Tibial artery (tissue), 4 donors: ENCODE measurements around the gene CFAP61.

Experiments used
- DNase-seq, 2 donors: peaks; one replicate each; pipeline ENCODE4 v3.0.0-alpha.2; 2019
- H3K27ac ChIP-seq, 2 donors: fragments of 200-600 bp; sonication (generic) in 1 of 2; 1 replicate in 1 of 2; 2 replicates in 1 of 2; pipeline ENCODE4 v1.5.1; 2018 to 2019; ENCODE audit warnings: mild to moderate bottlenecking in 1 of 2
- H3K27me3 ChIP-seq, 2 donors: fragments of 200-600 bp; sonication (generic) in 1 of 2; one replicate each; pipeline versions ENCODE4 v1.5.1 to v1.6.0; 2016 to 2019
- H3K36me3 ChIP-seq, 3 donors: fragments of 200-600 bp; sonication (generic) in 2 of 3; one replicate each; pipeline ENCODE4 v1.5.1; 2016 to 2019; ENCODE audit warnings: mild to moderate bottlenecking in 2 of 3
- H3K4me1 ChIP-seq, 4 donors: fragments of 200-600 bp; sonication (generic) in 2 of 4; 1 replicate in 3 of 4; 2 replicates in 1 of 4; pipeline ENCODE4 v1.5.1; 2016 to 2019
- H3K4me3 ChIP-seq, 2 donors: fragments of 200-600 bp; sonication (generic) in 1 of 2; 1 replicate in 1 of 2; 2 replicates in 1 of 2; pipeline ENCODE4 v1.5.1; 2018 to 2019; ENCODE audit warnings: mild to moderate bottlenecking in 2 of 2
- H3K9me3 ChIP-seq, 3 donors: fragments of 200-600 bp; sonication (generic) in 1 of 3; one replicate each; pipeline ENCODE4 v1.5.1; 2016 to 2019
- intact Hi-C: fragments of 100-400 bp; cut with DNase I; formaldehyde crosslinking; loops from one replicate; pipeline ENCODE4 v1.15.0; 2023; ENCODE audit warnings: low total_unique reads
- TF ChIP-seq, protein P1 (sequence below), 2 experiments: fragments of 200-600 bp in 1 of 2; fragments of 450-650 bp in 1 of 2; IDR thresholded peaks; one replicate each; pipeline ENCODE4 v1.5.1; 2017 to 2019; ENCODE audit warnings: antibody characterized with exemption in 2 of 2, mild to moderate bottlenecking in 1 of 2, moderate library complexity in 1 of 2

Gene CFAP61

DNA sequence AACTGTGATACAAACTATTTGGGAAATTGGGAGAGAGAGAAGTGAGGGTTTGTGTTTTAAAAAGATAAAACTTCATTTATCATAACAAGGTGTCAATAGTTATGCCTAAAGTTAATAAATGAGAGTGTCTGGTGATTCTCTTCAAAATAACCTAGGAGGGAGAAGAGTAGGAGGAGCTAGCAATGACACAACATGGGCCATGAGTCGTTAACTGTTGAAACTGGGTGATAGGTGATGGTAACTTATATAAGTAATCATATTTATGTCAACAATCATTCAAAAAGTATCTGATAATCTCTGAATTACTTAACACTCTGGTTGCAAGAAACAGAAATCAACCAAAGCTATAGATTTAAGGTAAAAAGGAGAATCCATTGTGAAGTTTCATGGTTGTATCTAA is 268.8 kb downstream of the CFAP61 start:
- TF ChIP-seq, protein P1, sequence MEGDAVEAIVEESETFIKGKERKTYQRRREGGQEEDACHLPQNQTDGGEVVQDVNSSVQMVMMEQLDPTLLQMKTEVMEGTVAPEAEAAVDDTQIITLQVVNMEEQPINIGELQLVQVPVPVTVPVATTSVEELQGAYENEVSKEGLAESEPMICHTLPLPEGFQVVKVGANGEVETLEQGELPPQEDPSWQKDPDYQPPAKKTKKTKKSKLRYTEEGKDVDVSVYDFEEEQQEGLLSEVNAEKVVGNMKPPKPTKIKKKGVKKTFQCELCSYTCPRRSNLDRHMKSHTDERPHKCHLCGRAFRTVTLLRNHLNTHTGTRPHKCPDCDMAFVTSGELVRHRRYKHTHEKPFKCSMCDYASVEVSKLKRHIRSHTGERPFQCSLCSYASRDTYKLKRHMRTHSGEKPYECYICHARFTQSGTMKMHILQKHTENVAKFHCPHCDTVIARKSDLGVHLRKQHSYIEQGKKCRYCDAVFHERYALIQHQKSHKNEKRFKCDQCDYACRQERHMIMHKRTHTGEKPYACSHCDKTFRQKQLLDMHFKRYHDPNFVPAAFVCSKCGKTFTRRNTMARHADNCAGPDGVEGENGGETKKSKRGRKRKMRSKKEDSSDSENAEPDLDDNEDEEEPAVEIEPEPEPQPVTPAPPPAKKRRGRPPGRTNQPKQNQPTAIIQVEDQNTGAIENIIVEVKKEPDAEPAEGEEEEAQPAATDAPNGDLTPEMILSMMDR (IDR thresholded peaks at IDR 0.05), result no peak
- intact Hi-C loops, result no loop called here
- Histone ChIP-seq H3K4me1 (no peaks in the 10 kb centered on the region), H3K9me3 (peaks cover 0 to 9% (median 0%) of the 10 kb centered on the region in 3 donors), H3K36me3 (no peaks in the 10 kb centered on the region), H3K4me3 (no peak overlapping the region), H3K27ac (no peak overlapping the region), H3K27me3 (no peaks in the 10 kb centered on the region)
- DNase-seq, result no peak

DNA sequence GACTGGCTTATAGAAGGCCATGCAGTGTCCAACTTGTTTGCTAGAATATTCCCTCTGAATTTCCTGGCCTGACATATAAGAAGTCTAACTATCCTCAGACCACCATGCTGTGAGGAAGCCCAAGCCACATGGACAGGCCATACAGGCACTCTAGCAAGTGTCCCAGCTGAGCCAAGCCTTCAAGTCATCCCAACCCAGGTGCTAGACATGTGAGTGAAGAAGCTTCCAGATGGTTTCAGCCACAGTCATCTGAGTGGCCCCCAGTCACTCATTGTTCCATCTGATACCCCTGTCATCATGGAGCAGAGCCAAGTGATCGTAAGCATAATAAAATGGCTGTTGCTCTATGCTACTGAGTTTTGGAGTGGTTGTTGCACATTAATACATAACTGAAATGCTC is 269.6 kb downstream of the CFAP61 start:
- no peak for DNase-seq
- no peaks in the 10 kb centered on the region for H3K27me3 ChIP-seq
- H3K36me3 ChIP-seq, result no peaks in the 10 kb centered on the region
- TF ChIP-seq, protein P1 (IDR thresholded peaks at IDR 0.05), result no peak
- H3K9me3 ChIP-seq, result peaks cover 0 to 9% (median 0%) of the 10 kb centered on the region in 3 donors
- H3K4me3 ChIP-seq, result no peak overlapping the region
- intact Hi-C loops, result no loop called here
- no peaks in the 10 kb centered on the region for H3K4me1 ChIP-seq
- H3K27ac ChIP-seq, result no peak overlapping the region

DNA sequence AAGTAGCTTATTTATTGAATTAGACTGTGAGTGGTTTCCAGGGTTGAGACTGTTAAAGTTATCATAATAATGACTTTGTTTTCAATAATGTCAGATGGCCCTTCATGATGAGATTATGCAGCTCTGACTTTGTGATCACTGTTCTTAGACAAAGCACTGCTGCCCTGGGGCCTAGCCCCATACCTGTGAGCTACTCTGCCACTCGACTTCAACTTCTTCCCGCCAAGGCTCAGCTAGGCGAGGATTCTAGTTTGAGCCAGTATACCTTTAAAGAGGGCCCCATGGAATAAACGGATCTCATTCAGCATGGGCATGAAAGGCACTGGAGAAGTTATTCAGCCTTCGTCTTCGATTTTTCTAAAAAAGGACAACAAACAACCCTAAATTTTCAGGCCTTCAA is 270.6 kb downstream of the CFAP61 start:
- H3K4me1 ChIP-seq, result no peaks in the 10 kb centered on the region
- no peaks in the 10 kb centered on the region for H3K27me3 ChIP-seq
- H3K27ac ChIP-seq, result no peak overlapping the region
- intact Hi-C loops, result no loop called here
- H3K4me3 ChIP-seq, result no peak overlapping the region
- no peaks in the 10 kb centered on the region for H3K36me3 ChIP-seq
- TF ChIP-seq, protein P1 (IDR thresholded peaks at IDR 0.05), result no peak
- peaks cover 0 to 9% (median 0%) of the 10 kb centered on the region in 3 donors for H3K9me3 ChIP-seq
- DNase-seq, result no peak

DNA sequence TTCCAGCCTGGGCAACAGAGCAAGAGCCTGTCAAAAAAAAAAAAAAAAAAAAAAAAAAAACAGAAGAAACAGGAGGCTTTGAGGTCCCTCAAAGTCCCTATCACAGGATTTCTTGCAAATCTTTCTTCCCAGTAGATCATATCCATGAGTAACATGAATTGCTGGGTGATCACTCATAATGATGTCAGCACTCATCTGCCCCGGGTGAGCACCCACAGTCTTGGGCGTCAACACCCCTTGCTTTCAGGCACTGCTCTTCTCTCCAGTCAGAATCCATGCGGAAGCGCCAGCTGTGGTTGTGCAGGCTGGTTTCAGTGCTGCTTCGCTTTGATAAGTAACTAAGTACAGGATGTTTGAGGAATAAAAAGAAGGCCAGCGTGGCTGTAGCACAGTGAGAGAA is 275.4 kb downstream of the CFAP61 start:
- Histone ChIP-seq H3K4me1 (no peaks in the 10 kb centered on the region), H3K27me3 (no peaks in the 10 kb centered on the region), H3K36me3 (no peaks in the 10 kb centered on the region), H3K27ac (no peak overlapping the region), H3K4me3 (no peak overlapping the region), H3K9me3 (no peaks in the 10 kb centered on the region)
- intact Hi-C loops, result no loop called here
- DNase-seq, result no peak
- TF ChIP-seq, protein P1 (IDR thresholded peaks at IDR 0.05), result no peak

DNA sequence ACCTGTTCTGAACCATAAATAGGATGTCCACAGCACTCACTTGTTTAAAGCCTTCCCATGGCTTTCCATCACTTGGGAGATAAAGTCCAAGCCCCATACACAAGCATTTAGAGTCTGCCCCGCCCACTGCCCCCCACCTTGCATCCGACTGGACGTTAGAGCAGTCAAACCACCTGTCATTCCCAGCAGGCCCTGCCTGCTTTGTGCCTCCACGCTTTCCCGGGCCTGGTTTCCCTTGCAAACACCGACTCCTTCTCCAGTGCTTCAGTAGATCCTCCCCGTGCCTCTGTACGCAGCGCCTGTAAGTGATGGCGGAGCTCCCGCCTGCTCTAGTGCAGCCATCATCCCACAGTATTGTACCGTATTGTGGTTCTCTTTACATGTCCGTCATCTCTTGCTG is 277.2 kb downstream of the CFAP61 start:
- Histone ChIP-seq H3K27ac (no peak overlapping the region), H3K4me3 (no peak overlapping the region), H3K4me1 (no peaks in the 10 kb centered on the region), H3K9me3 (no peaks in the 10 kb centered on the region), H3K27me3 (no peaks in the 10 kb centered on the region), H3K36me3 (no peaks in the 10 kb centered on the region)
- no peak for DNase-seq
- TF ChIP-seq, protein P1 (IDR thresholded peaks at IDR 0.05), result no peak
- intact Hi-C loops, result no loop called here

DNA sequence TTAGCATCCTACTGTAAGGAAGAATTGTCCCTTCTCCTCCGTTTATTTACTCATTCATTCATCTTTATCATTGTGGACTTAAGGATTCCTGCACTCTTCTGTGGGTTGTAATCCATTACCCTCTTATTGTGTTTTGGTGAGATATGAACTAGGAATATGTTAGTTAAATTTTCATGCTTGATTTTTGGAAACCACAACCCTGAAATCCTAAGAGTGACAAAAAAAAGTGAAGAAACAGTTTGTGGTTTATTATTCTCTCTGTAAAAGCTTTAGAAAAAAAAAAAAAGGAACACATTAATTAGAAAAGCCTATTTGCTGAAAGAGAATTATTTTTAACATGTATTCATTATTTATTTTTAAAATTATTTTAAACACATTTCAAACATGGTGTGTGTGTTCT is 278.8 kb downstream of the CFAP61 start:
- no peak for DNase-seq
- Histone ChIP-seq H3K9me3 (no peaks in the 10 kb centered on the region), H3K4me1 (no peaks in the 10 kb centered on the region), H3K27ac (no peak overlapping the region), H3K27me3 (no peaks in the 10 kb centered on the region), H3K4me3 (no peak overlapping the region), H3K36me3 (no peaks in the 10 kb centered on the region)
- TF ChIP-seq, protein P1 (IDR thresholded peaks at IDR 0.05), result no peak
- intact Hi-C loops, result no loop called here
